Measurements from ENCODE around the gene SPATS2. TPM values are rescaled to one million over a fixed set of nuclear protein-coding genes. Genes with fewer than 3 reads are reported as not detected.
A peak's percentile ranks its signal among the peaks of the same experiment; 100 is the strongest.

The SPATS2 gene
- total RNA-seq, 4 donors from 2014 or later: 10.5 to 39.3 (median 21.0) TPM

- intact Hi-C loops (cut with DNase I; ENCODE audit: low total_unique reads) (no loop called here), in situ Hi-C loops (cut with MboI; ENCODE audit: low pct_ligation_motif_present in 1 of 4, low pct_unique_long_range_greater_than_20kb in 1 of 4, low sequenced_read_pairs in 3 of 4) (no loop called here)
- Histone ChIP-seq H3K9me3 (no peaks in the 10 kb centered on the region), H3K27ac (no peak overlapping the region), H3K4me3 (peak overlapping the region in 1 of 4 donors; percentile 41), H3K36me3 (no peaks in the 10 kb centered on the region), H3K4me1 (peaks cover 0 to 11% (median 10%) of the 10 kb centered on the region in 4 donors), H3K27me3 (peaks cover 55% of the 10 kb centered on the region)
- TF ChIP-seq CTCF (IDR thresholded peaks at IDR 0.05): no peak
- no peak for TF ChIP-seq POLR2AphosphoS5 (IDR thresholded peaks at IDR 0.05)
- no peak for TF ChIP-seq EP300 (IDR thresholded peaks at IDR 0.05; ENCODE audit: low read depth)
- TF ChIP-seq POLR2A (IDR thresholded peaks at IDR 0.05): no peak
- WGBS, 2 donors (ENCODE audit: low coverage in 1 of 2): 62% methylated on average over 8 of the region's 8 CpGs; no CpG with 5 or more reads in 1 of the 2 donors
- no peak for DNase-seq
These were observed 181.2 kb downstream of the SPATS2 start for GRCh38 chr12:49548481-49548821.

GRCh38 chr12:49548822-49549648 is 181.8 kb downstream of the SPATS2 start:
- intact Hi-C loops (cut with DNase I; ENCODE audit: low total_unique reads): no loop called here
- no peak for TF ChIP-seq EP300 (IDR thresholded peaks at IDR 0.05; ENCODE audit: low read depth)
- peak in 3 of 5 experiments; percentile 23 to 37 (median 31) for TF ChIP-seq CTCF (IDR thresholded peaks at IDR 0.05)
- no peak for TF ChIP-seq POLR2AphosphoS5 (IDR thresholded peaks at IDR 0.05)
- in situ Hi-C loops (cut with MboI; ENCODE audit: low pct_ligation_motif_present in 1 of 4, low pct_unique_long_range_greater_than_20kb in 1 of 4, low sequenced_read_pairs in 3 of 4): no loop called here
- Histone ChIP-seq H3K4me3 (peak overlapping the region in 2 of 4 donors; percentile 28 to 41), H3K9me3 (no peaks in the 10 kb centered on the region), H3K27ac (no peak overlapping the region), H3K27me3 (peaks cover 52% of the 10 kb centered on the region), H3K36me3 (no peaks in the 10 kb centered on the region), H3K4me1 (peaks cover 0 to 11% (median 10%) of the 10 kb centered on the region in 4 donors)
- peak; percentile 17 for DNase-seq
- 36% methylated on average over 44 of the region's 70 CpGs; no CpG with 5 or more reads in 1 of the 2 donors for WGBS, 2 donors (ENCODE audit: low coverage in 1 of 2)

- H3K27ac ChIP-seq: no peak overlapping the region
- H3K27me3 ChIP-seq: peaks cover 49% of the 10 kb centered on the region
- WGBS, 2 donors (ENCODE audit: low coverage in 1 of 2): 70% methylated on average over 23 of the region's 28 CpGs; no CpG with 5 or more reads in 1 of the 2 donors
- in situ Hi-C loops (cut with MboI; ENCODE audit: low pct_ligation_motif_present in 1 of 4, low pct_unique_long_range_greater_than_20kb in 1 of 4, low sequenced_read_pairs in 3 of 4) (no loop called here), intact Hi-C loops (cut with DNase I; ENCODE audit: low total_unique reads) (no loop called here)
- no peak for DNase-seq
- no peaks in the 10 kb centered on the region for H3K36me3 ChIP-seq
- H3K4me1 ChIP-seq: peaks cover 0 to 11% (median 10%) of the 10 kb centered on the region in 4 donors
- TF ChIP-seq POLR2A (IDR thresholded peaks at IDR 0.05) (no peak), POLR2AphosphoS5 (IDR thresholded peaks at IDR 0.05) (no peak), CTCF (IDR thresholded peaks at IDR 0.05) (no peak), EP300 (IDR thresholded peaks at IDR 0.05; ENCODE audit: low read depth) (no peak)
- no peak overlapping the region for H3K4me3 ChIP-seq
- H3K9me3 ChIP-seq: no peaks in the 10 kb centered on the region
These were observed 182.8 kb downstream of the SPATS2 start for GRCh38 chr12:49549735-49550692.

- in situ Hi-C loops (cut with MboI; ENCODE audit: low pct_ligation_motif_present in 1 of 4, low pct_unique_long_range_greater_than_20kb in 1 of 4, low sequenced_read_pairs in 3 of 4): no loop called here
- Histone ChIP-seq H3K27ac (no peak overlapping the region), H3K27me3 (peaks cover 41% of the 10 kb centered on the region), H3K4me1 (peaks cover 0 to 11% (median 10%) of the 10 kb centered on the region in 4 donors), H3K9me3 (no peaks in the 10 kb centered on the region), H3K4me3 (no peak overlapping the region), H3K36me3 (no peaks in the 10 kb centered on the region)
- WGBS, 2 donors (ENCODE audit: low coverage in 1 of 2): 20 to 55% methylated on average over 1 to 6 of the region's 6 CpGs
- intact Hi-C loops (cut with DNase I; ENCODE audit: low total_unique reads): no loop called here
- DNase-seq: no peak
- TF ChIP-seq POLR2A (IDR thresholded peaks at IDR 0.05): no peak
- TF ChIP-seq CTCF (IDR thresholded peaks at IDR 0.05): no peak
- no peak for TF ChIP-seq POLR2AphosphoS5 (IDR thresholded peaks at IDR 0.05)
- no peak for TF ChIP-seq EP300 (IDR thresholded peaks at IDR 0.05; ENCODE audit: low read depth)
These were observed 183.5 kb downstream of the SPATS2 start for GRCh38 chr12:49550693-49551252.

Data from transverse colon (tissue), 4 donors.